ENCODE results near the gene MAGI1.
"Not testable (repeated sequence)": the region's sequence is repeated elsewhere in the genome, so short reads cannot be mapped to it uniquely, and the experiment has no call there.

The MAGI1 gene

DNA sequence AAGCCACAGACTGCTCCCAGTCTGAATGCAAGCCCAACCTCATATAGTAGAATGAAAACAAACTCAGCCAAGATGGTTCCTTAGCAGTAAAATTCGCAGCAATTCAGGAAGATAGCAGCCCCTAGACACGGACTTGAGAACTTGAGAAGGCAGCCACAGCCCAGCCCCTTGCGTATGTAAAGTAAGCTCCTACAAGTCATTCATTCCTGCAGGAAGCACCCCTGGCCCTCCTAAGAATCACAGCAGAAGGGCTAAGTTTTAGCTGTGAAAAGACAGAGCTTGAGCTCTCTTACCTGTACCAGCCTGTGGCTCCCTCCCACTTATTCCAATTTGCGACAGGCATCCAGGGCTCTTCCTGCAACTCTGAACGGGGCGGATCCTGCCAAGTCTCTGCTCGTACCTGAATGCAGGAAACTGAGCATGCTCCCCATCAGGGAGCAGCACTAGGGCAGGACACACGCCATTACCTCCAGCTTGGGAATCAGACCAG, 136.4 kb downstream of the MAGI1 start:
- peak in 1 of 2 experiments; percentile 27 for DNase-seq

DNA sequence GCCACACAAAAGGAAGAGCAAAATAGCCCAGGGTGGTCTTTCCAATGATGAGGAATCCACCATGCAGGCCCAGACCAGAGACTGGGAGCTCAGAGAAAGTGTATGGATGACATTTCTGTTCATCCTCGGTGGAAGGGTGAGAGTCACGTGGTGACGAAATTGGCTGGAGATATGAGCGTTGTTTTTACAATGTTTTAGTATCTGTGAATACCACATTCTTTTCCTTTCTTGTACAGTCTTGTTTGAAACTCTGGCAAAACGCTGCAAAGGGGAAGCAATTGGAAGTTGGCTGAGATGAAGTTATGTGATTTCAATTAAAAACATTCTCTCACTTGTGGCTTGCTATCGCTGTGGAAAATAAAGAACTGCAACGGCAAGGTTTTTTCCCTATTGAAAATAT, 137.5 kb downstream of the MAGI1 start:
- DNase-seq = no peak

DNA sequence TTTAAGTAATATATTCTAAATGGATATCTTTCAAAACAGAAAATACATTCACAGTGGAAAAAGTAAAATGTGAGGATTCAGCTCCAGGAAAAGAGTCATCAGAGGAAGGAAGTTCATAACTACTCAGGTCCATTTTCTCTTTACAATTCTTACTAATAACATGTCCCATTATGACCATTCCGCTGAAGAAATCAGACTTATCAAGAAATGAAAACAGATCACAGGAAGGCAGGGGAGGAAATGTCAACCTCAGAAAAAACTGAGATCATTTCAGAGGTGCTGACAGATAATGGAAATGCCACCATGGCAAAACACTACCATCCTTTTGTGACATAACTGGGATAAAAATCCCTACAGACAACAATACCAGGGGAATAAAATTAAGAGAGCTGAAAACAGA, 139.5 kb downstream of the MAGI1 start:
- DNase-seq = no peak

DNA sequence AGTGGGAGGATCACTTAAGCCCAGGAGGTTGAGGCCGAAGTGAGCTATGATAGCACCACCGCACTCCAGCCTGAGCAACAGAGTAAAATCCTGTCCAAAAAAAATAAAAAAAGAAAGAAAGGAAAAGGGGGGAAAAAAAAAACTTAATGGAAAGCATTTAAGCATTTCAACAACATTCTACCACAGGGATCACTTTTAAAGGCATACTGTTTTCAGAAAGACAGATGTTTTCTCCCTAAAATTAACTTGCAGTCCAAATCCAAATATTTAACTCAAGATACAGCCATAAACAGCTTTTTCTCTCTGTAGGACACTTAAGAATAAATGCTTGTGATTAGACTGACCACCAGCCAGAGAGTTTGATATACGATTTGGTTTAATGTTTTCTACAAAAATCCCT, 141.0 kb downstream of the MAGI1 start:
- DNase-seq = no peak

DNA sequence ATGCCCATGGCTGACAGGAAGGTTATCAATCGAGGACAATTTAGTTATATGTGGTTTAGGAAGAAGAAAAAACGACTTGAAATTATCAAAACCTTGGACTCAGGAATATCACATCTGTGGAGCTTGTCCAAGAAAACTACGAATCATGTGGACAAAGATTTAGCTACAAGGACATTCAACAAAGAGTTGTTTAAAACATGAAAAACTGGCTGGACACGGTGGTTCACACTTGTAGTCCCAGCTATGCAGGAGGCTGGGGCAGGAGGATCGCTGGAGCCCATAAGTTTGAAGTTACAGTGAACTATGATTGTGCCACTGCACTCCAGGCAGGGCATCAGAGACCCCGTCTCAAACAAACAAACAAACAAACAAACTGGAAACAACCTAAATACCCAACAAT, 142.4 kb downstream of the MAGI1 start:
- no peak for DNase-seq

DNA sequence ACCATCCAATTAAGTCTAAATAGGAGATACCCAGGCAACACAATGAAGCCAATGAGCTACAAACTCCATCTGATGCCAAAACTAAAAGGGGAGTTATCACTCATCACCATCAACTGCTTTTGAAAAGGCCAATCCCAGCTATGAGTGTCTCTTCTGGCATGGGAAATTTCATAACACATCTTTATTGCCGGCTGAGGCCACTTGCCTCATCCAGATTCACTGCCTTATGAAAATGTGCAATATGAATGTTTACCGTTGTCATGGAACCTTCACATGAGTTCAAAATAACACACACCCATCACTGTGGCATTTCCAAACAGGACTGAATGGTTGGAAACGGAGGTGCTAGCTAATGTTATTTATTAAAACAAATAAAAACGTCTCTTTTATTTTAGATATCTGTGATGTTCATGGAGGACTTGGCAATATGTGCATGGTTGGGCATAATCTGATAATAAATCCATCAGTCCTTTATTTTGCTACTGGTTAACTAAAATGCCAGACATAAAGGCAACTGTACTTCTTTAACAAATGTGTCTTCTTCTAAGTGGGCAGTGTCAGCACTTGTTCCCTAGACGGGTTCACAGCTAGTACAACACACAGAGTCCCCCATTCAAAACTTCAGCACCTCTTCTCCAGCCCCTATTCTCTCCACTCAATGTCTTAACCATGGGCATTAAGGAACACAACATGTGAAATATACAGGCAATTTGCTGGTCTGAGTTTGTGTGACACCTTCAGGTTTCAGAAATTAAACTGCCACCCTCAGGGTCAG, 143.9 kb downstream of the MAGI1 start:
- DNase-seq = no peak

DNA sequence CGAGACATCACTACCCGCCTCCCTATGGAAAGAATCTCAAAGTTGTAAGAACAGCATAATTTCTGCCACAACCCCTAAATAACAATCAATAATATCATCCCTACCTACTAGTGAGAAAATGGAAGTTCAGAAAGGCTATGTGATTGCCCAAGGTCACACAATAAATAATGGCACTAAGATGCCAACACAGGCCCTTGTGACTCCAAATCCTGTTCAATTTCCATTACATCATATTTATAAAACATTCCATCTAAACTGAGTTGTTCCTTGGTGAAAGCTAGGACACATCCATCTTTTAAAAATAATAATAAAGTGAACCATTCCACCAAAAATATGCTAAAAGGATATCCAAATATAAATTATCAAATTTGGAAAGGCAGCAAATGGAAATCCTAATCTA, 144.6 kb downstream of the MAGI1 start:
- no peak for DNase-seq

DNA sequence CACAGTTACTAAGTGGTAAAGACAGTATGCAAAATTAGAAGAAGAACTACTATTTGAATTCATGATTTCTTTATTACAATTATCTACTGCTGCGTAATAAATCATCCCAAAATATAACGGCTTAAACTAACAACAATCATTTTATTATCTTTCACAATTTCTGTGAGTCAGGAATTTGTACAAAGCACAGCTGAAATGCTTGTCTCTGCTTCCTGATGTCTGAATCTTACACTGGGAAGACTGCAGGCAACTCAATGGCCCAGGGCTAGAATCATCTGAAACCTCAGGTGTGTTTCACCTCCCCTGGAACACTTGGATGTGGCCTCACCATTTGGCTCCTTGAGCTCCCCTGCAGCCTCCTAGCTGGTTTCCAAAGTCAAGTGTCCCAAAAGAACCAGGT, 145.1 kb downstream of the MAGI1 start:
- DNase-seq = no peak

DNA sequence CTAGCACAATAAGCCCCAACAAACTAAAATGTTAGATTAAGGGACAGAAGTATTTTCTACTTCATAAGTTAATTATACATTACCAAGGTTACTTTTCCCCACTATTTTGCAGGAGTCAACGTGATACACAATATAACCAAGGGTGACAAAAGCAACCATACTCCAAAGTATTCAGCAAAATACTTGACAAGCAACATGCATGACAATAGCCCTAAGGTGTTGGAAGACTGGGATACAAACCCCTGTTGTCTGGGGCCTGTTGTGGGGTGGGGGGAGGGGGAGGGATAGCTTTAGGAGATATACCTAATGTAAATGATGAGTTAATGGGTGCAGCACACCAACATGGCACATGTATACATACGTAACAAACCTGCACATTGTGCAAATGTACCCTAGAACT, 147.2 kb downstream of the MAGI1 start:
- DNase-seq = not testable (repeated sequence)

DNA sequence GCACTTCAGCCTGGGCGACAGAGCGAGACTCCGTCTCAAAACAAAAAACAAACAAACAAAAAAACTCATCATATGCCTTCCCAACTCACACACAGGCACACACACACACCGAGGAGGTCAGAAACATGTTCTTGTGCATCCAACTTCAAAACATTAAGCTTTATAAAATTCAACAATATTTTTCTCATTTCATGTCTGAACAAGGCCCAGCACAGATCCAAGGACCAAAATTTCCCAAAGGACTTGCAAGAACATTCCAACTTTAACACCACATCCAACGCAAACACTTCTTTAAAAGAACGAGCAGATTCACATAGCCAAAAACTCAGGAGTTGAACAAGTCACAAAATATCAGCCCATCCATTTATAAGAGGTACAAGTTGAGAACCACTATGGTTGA, 148.4 kb downstream of the MAGI1 start:
- no peak for DNase-seq

DNA sequence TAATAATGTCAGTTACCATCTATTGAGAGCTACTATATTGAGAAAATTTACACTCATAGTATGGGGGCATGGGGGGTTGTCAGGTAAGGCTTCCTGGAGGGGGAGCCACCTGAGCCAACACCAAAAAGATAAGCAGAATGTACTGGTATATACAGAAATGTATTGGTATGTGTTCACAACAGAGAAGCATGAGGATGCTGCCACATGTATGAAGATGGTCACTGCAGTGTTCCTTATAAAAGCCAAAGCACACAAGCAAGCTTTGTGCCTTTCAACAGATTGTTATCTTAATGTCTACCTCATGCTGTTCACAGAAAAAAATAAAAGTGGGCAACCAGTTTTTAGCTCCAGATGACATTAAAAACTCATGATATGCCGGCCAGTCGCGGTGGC, 149.0 kb downstream of the MAGI1 start:
- DNase-seq = no peak

DNA sequence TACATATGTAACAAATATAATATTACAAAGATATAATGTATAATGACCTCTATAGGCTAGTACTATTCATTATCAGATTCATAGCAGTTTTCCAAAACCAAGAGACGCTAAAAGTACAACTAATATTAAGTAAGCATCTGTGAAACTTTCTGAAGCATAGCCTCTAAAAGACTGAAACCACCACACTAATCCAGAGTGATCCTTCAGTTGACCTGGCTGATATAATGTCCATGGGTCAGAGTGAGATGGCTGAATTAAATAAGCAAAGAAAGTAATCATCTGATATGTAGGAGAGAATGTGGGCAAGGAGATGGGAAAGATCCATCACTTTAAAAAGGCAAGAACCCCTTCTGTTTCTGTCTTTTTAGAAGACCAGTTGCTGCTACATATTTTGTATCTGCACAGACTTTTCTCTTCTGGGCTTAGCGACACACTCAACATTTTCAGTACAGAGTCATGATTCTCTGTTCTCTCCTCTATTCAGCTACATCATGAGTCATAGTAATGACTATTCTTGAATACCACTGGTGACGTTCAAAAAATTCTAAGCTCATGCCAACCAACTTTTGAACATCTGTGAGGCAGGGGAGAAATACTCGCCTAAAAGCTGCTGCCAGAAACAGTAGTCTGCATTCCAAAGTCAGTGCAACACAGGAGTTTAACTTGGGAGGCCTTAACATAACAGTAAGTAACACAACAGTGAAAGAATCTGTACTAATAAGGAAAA, 149.6 kb downstream of the MAGI1 start:
- no peak for DNase-seq

DNA sequence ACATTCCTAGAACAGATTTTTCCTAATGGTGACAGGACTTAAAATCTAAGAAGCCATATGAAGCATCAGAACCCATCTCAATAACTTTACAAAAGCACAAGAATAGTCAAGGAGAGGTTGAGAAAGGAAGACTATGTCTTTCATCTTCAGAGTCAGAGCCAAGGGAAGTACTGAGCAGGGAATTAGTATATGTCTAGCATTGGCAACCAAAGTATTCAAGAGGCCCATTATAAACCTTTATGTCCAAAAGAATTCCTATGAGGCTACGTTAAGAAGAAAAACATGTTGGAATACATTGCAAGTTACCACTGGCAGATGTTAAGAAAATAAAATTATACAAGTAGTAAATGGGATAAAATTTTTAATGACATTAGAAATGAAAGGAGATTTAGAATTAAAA, 150.5 kb downstream of the MAGI1 start:
- no peak for DNase-seq

DNA sequence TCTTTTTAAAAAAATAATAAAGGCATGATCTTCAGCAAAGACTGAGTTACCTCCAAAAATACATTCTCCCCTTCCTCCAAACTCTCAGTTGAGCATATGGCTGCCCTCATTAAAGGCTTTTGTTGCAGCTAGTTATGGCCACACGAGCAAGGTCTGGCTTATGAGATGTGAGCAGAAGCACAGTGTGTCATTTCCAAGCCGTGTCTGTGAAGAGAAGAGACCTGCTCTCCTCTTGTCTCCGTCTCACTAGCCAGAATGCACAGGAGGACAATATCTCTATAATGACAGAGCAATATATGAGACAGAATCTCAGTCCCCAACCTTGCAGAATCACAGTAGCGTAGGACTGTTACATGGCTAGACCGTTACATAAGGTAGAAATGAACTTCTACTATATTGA, 152.3 kb downstream of the MAGI1 start:
- no peak for DNase-seq

DNA sequence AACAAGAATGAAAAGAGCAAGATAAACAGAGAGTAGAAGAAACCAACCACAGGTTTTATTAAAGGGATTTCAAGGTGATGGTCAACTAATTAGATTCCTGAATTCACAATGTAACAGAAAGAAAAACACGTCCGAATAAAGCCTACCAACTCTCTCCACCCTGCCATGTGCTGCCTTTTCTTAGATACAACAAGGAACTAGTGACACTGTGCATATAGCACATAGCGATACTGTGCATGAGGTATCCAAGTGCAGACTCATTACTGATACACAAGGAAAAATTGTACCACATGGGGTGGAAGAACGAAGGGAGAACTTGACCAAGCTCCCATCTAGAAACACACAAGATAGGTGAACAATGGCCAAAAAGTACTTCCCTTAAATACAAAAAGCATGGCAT, 154.6 kb downstream of the MAGI1 start:
- DNase-seq = no peak

DNA sequence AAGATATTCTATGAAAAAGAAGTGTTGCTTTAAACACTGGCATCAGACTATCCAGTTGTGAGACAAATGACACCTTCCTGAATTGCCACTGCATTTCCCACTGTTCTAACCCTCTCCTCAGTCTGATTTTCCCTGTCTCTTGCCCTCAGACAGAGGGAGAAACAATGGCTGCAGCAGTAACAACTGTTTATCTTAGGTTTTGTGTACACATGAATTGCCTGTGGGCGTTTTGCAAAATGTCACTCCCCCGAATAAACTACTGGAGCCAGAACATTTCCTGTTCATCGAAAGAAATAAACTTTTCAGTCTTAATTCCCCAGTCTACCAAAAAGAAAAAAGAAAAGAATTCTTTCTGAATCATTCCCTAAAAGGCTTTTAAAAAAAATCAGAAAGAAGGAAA, 155.1 kb downstream of the MAGI1 start:
- DNase-seq = no peak

DNA sequence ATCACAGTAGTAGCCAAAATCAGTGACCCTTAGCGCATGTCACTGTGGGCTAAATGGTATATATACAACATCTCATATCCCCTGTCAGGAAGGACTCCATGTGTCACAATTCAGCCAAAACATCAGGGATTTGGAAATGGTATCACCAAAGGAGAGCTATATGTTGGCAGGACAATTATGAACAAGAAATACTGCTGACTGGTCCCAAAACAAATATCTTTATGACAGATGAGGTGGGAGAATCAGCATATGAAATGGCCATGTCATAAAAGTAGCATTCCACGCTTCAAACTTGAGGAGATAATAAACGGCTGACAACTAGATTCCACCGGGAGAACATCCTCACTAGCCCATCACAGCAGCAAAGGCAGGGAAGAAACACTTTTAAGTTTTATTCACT, 158.4 kb downstream of the MAGI1 start:
- DNase-seq = no peak

DNA sequence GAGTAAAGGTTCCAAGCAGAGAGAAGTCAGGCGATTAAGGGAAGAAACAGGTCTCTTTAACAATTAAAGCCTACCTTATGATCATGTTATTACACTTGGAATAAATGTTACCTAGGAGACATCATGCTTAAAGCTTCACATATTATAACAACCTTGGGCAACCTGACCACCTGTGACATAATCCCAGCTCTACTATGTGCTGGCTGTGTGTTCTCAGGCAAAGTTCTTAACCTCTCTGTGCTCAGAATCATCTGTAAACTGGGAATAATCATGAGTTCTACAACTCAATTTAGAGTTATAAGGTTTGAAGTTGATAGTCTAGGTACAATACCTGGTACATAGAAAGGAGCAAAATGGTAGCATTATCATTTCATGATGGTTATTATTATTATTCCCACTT, 159.3 kb downstream of the MAGI1 start:
- no peak for DNase-seq

DNA sequence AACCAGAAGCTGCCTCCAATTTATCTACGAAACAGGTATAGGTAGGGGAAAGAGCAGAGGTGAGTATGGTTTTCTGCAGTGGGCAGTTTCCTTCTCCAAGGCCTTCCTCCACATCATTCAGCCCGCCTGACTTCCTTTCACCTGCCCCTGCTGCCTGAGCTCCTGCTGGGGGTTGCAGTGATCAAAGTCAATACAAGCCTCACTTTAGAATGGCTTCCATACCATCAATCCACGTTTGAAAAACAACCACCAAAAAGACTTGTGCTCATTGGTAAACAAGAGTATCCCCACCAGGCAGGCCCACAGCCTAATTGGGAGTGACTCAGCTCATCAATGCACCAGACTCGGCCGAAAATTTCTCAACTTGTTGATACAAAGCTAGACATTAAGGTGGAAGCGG, 159.9 kb downstream of the MAGI1 start:
- DNase-seq = no peak

DNA sequence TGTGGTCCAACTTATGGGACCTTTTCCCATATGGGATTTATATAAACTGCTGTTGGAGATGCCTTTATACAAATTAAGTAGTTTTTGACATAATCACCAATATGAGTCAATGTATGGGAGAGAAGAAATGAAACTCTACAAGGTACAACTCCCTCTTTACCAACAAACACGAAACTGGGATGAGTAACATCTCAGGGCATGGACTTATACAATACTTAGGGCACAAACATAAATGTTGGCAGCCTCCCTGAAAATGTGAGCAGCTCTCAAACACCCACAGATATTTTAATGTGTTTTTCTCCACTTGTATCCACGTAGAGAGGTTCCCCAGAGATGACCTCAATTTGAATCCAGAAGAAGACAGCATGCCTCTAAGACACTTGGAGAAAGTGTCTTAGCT, 161.6 kb downstream of the MAGI1 start:
- no peak for DNase-seq

DNA sequence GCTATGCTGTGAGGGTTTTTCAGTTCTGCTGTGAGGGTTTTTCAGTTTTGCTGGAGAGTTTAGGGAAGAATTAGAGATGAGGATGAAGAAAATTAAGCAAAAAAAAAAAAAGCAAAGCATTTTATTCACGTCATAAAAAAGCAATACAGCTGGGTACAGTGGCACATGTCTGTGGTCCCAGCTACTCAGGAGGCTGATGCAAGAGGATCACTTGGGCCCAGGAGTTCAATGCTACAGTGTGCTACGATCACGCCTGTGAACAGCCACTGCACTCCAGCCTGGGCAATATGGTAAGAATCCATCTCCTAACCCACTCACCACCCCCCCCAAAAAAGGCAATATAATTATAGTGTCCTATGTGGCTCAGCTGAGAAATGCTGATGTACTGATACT, 162.7 kb downstream of the MAGI1 start:
- no peak for DNase-seq

DNA sequence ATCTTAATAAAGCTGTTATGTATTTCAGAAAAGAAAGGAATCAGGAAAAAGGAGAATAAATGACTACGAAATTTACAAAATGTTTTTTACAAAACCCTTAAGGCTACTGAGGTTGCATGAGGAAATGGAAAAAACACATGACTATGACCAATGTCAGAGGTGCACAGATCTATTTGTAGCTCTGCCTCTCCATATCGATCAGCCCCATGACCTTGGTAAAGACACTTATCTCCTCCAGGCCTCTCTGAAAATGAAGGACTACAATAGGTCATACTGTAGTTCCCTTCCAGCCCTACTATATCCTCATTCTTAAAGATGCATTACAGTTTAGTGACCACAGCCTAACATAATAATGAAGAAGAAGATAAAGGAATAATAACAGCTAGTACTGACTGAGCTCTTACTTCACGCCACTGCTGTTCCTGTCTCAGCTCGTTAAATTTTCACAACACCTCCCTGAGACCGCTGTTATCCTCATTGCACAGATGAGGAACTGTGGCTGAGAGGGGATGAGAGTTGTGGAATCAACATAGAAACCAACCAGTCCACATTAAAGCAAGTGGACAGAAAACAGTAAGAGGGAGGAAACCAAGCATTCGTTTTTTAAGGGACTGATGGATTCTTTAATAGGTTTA, 163.2 kb downstream of the MAGI1 start:
- DNase-seq = no peak

DNA sequence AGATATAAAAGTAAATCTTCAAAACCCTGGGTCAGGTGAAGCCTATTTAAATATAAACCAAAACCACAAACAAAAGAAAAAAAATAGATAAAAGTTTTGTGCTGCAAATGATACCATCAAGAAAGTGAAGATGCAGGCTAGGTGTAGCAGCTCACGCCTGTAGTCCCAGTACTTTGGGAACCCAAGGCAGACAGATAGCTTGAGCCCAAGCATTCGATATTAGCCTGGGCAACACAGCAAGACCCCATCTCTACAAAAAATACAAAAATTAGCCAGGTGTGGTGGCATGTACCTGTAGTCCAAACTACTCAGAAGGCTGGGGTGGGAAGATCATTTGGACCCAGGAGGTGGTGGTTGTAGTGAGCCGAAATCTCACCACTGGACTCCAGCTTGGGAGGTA, 164.8 kb downstream of the MAGI1 start:
- DNase-seq = no peak

DNA sequence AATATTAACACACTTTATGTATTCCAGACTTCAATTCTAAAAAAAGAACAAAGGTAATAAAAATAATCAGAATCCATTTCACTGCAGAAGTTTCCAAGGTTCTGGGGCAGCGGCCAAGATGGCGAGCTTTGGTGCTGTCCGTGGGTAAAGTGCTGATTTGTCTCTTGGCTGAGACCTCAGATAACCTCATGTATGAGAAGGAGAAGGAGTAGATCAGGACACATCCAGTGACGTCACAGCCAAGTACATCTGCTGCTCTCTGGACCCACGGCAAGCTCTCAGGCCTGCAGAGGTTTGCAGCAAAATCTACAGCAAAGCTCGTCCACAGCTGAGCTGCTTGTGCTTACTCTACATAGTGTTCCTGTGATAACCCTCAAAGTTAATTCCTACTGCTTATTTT, 165.7 kb downstream of the MAGI1 start:
- no peak for DNase-seq
